ENCODE data around the gene RHOB. TPM values are rescaled to one million over a fixed set of nuclear protein-coding genes. Genes with fewer than 3 reads are reported as not detected.
"Not testable (repeated sequence)": the region's sequence is repeated elsewhere in the genome, so short reads cannot be mapped to it uniquely, and the experiment has no call there.

The RHOB gene
- total RNA-seq, 1 experiment from 2014 or later, result 399 TPM

- H3K4me3 ChIP-seq, result no peak overlapping the region
- no peaks in the 10 kb centered on the region for H3K36me3 ChIP-seq
- no peak overlapping the region for H3K27ac ChIP-seq
- H3K4me1 ChIP-seq (replicated peaks), result peaks cover 39% of the 10 kb centered on the region
- no peak for DNase-seq (ENCODE audit: low read depth in 1 of 2, low spot score in 2 of 2)
- no peaks in the 10 kb centered on the region for H3K9me3 ChIP-seq (replicated peaks)
- no peaks in the 10 kb centered on the region for H3K27me3 ChIP-seq (replicated peaks)
These were observed 11.1 kb downstream of the RHOB start for GRCh38 chr2:20457661-20458630.

DNA sequence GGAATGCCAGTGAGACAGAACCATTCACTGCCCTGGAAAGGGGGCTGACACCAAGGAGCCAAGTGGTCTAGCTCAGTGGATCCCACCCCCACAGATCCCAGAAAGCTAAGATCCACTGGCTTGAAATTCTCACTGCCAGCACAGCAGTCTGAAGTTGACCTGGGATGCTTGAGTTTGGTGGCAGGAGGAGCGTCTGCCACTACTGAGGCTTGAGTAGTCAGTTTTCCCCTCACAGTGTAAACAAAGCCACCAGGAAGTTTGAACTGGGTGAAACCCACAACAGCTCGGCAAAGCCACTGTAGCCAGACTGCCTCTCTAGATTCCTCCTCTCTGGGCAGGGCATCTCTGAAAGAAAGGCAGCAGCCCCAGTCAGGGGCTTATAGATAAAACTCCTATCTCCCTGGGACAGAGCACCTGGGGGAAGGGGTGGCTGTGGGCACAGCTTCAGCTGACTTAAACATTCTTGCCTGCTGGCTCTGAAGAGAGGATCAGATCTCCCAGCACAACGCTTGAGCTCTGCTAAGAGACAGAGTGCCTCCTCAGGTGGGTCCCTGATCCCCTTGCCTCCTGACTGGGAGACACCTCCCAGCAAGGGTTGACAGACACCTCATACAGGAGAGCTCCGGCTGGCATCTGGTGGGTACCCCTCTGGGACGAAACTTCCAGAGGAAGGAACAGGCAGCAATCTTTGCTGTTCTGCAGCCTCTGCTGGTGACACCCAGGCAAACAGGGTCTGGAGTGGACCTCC, 12.0 kb downstream of the RHOB start:
- not testable (repeated sequence) for H3K27me3 ChIP-seq (replicated peaks); H3K27ac ChIP-seq; DNase-seq (ENCODE audit: low read depth in 1 of 2, low spot score in 2 of 2); H3K9me3 ChIP-seq (replicated peaks); H3K36me3 ChIP-seq; H3K4me3 ChIP-seq
- H3K4me1 ChIP-seq (replicated peaks), result peaks cover 39% of the 10 kb centered on the region

GRCh38 chr2:20465716-20466394, 19.0 kb downstream of the RHOB start:
- no peaks in the 10 kb centered on the region for H3K36me3 ChIP-seq
- H3K9me3 ChIP-seq (replicated peaks), result no peaks in the 10 kb centered on the region
- H3K4me3 ChIP-seq, result no peak overlapping the region
- no peak for DNase-seq (ENCODE audit: low read depth in 1 of 2, low spot score in 2 of 2)
- no peaks in the 10 kb centered on the region for H3K27me3 ChIP-seq (replicated peaks)
- H3K27ac ChIP-seq, result no peak overlapping the region
- H3K4me1 ChIP-seq (replicated peaks), result peaks cover 3% of the 10 kb centered on the region; the same call in 1 of the 2 replicates

DNA sequence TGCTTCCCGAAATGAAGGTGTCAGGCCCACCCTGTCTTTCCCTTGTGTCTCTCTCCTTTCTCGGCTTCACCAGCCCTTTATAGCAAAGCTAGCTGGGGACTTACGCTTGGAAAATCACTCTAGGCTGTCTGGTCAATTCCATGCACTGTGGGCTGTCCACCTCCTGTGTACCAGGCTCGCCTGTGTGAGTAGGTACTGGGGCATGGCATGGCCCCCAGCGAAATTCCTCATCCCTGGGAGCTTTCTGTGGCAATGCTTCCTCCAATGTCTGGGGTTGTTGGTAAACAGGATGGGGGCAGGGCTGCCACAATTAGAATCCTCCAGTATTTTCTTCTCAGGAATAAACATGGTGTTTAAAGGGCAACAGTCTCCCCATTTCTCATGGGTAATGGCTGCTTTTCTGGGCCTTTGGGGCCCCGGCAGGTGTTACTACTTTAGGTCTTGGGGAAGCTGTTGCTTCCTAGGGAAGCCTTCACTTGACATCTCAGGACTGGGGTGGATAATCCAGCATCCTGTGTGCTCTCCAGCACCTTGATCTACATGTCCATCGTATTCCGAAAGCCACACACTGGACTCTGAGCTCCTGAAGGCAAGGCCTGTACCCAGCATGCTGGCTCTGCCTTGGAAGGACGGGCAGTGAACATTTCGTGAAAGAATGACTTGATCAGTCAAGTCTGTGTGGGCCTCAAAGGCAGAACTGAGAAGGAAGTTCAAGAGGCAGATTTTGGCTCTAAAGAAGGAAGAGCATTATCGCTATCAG, 21.1 kb downstream of the RHOB start:
- Histone ChIP-seq H3K4me1 (replicated peaks) (peaks cover 3% of the 10 kb centered on the region; the same call in 1 of the 2 replicates), H3K9me3 (replicated peaks) (no peaks in the 10 kb centered on the region), H3K4me3 (no peak overlapping the region), H3K27ac (no peak overlapping the region), H3K36me3 (no peaks in the 10 kb centered on the region), H3K27me3 (replicated peaks) (no peaks in the 10 kb centered on the region)
- peak in 1 of 2 experiments; percentile 24 for DNase-seq (ENCODE audit: low read depth in 1 of 2, low spot score in 2 of 2)

GRCh38 chr2:20468549-20469500, 22.0 kb downstream of the RHOB start:
- Histone ChIP-seq H3K36me3 (no peaks in the 10 kb centered on the region), H3K9me3 (replicated peaks) (no peaks in the 10 kb centered on the region), H3K27me3 (replicated peaks) (no peaks in the 10 kb centered on the region), H3K27ac (no peak overlapping the region), H3K4me3 (no peak overlapping the region), H3K4me1 (replicated peaks) (peaks cover 3% of the 10 kb centered on the region; the same call in 1 of the 2 replicates)
- no peak for DNase-seq (ENCODE audit: low read depth in 1 of 2, low spot score in 2 of 2)

DNA sequence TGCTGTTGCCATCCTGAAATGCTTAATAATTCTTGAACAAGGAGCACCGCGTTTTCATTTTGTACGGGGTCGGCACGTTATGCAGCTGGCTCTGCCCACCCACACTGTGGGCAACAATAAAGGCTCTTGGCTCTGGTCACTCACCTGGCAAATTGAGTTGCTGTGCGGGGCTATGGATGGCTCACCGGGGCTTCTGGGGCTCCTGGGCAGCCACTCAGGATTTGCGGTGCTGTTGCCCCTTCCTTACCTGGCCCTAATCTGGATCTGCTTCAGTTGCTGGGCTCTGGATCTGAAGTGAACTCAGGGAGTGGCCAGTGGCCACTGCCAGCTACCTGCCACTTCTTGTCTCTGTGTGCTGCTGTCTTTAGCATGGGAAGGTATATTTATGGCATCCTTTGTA, 22.7 kb downstream of the RHOB start:
- H3K4me3 ChIP-seq, result no peak overlapping the region
- H3K4me1 ChIP-seq (replicated peaks), result peaks cover 3% of the 10 kb centered on the region; the same call in 1 of the 2 replicates
- no peak for DNase-seq (ENCODE audit: low read depth in 1 of 2, low spot score in 2 of 2)
- H3K36me3 ChIP-seq, result no peaks in the 10 kb centered on the region
- no peaks in the 10 kb centered on the region for H3K27me3 ChIP-seq (replicated peaks)
- H3K9me3 ChIP-seq (replicated peaks), result no peaks in the 10 kb centered on the region
- no peak overlapping the region for H3K27ac ChIP-seq

DNA sequence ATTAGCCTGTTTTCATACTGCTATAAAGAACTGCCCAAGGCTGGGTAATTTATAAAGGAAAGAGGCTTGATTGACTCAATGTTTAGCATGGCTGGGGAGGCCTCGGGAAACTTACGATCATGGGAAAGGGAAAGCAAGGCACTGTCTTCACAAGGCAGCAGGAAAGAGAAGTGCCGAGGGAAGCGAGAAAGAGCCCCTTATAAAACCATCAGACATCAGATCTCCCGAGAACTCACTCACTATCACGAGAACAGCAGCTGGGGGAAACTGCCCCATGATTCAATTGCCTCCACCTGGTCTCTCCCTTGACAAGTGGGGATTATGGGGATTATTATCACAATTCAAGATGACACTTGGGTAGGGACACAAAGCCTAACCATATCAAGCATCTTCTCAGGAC, 23.3 kb downstream of the RHOB start:
- H3K27me3 ChIP-seq (replicated peaks), result no peaks in the 10 kb centered on the region
- H3K4me3 ChIP-seq, result no peak overlapping the region
- H3K36me3 ChIP-seq, result no peaks in the 10 kb centered on the region
- no peak overlapping the region for H3K27ac ChIP-seq
- no peak for DNase-seq (ENCODE audit: low read depth in 1 of 2, low spot score in 2 of 2)
- H3K9me3 ChIP-seq (replicated peaks), result no peaks in the 10 kb centered on the region
- H3K4me1 ChIP-seq (replicated peaks), result peaks cover 3% of the 10 kb centered on the region; the same call in 1 of the 2 replicates

DNA sequence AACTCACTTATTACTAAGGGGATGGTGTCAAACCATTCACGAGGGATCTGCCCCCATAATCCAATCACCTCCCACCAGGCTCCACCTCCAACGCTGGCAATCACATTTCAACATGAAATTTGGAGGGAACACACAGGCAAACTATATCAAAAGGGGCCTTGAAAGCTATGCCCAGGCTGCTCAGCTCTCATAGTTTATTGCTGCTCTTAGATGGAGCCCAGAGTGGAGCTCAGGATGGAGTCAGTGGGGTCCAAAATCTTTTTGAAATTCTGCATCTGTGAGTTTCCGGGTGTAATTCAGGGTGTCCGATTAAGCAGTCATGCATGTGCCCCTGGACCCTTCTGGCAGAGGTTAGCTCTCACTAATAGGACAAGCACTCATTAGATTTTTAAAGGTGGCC, 24.3 kb downstream of the RHOB start:
- H3K27ac ChIP-seq, result no peak overlapping the region
- H3K27me3 ChIP-seq (replicated peaks), result no peaks in the 10 kb centered on the region
- H3K4me3 ChIP-seq, result no peak overlapping the region
- no peak for DNase-seq (ENCODE audit: low read depth in 1 of 2, low spot score in 2 of 2)
- H3K9me3 ChIP-seq (replicated peaks), result no peaks in the 10 kb centered on the region
- peaks cover 3% of the 10 kb centered on the region; the same call in 1 of the 2 replicates for H3K4me1 ChIP-seq (replicated peaks)
- H3K36me3 ChIP-seq, result no peaks in the 10 kb centered on the region

DNA sequence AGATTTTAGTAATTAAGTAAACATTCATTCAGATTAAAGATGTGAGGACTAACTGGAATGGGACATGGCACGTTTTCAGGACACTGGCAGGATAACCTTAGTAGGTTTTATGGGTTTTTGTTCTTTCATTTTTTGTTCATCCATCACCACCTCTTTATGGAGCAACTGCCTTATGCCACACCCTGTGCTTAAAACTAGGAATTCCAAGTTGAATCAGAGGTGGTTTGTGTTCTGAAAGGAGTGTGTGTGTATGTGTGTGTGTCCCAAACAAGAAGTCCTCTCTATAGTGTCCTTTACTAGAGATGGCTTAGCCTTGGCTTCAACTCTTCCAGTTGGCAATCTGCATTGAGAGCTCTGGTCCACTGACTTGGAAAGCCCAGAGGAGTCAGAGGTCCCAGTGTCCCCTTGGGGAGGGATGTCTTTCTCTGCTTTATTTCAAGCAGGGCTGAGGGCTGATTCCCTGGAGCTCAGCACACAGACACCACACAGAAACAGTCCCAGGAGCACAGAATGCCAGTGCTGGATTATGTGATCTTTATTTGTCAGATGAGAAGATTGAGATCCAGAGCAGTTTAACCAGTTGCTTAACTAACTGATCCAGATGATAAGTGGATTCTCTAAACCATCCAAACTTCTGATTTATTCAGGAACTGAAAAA, 25.2 kb downstream of the RHOB start:
- no peak overlapping the region for H3K4me3 ChIP-seq
- H3K27me3 ChIP-seq (replicated peaks), result no peaks in the 10 kb centered on the region
- no peak for DNase-seq (ENCODE audit: low read depth in 1 of 2, low spot score in 2 of 2)

GRCh38 chr2:20472569-20472968, 25.7 kb downstream of the RHOB start:
- Histone ChIP-seq H3K36me3 (no peaks in the 10 kb centered on the region), H3K27me3 (replicated peaks) (no peaks in the 10 kb centered on the region), H3K4me1 (replicated peaks) (no peaks in the 10 kb centered on the region), H3K27ac (no peak overlapping the region), H3K4me3 (no peak overlapping the region), H3K9me3 (replicated peaks) (no peaks in the 10 kb centered on the region)
- DNase-seq (ENCODE audit: low read depth in 1 of 2, low spot score in 2 of 2), result no peak

More for the DNA sequence above, 25.2 kb downstream of the RHOB start:
- Histone ChIP-seq H3K9me3 (replicated peaks) (no peaks in the 10 kb centered on the region), H3K36me3 (no peaks in the 10 kb centered on the region), H3K4me1 (replicated peaks) (0 out of 2 replicates have a peak, but pooled peaks cover 3% of the 10 kb centered on the region), H3K27ac (no peak overlapping the region)

DNA sequence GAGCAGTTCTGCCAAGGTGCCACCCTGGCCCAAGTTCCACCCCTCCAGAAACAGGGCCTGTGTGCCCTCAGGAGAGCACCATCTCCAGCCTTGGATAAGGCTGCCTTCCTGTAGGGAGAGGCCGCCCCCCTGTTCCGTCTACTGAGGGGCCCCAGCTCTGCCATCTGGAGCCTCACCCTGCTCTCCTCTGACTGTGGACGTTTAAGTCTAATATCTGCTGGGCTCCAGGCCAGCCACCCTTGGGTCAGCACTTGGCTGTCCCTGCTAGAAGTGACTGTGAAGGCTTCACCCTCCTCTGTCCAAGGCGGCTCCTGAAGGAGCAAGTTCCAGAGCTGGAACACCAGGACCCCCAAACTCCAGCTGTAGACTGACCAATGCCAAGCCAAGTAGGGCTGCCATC, 26.3 kb downstream of the RHOB start:
- no peaks in the 10 kb centered on the region for H3K4me1 ChIP-seq (replicated peaks)
- no peaks in the 10 kb centered on the region for H3K36me3 ChIP-seq
- no peak overlapping the region for H3K4me3 ChIP-seq
- H3K27me3 ChIP-seq (replicated peaks), result no peaks in the 10 kb centered on the region
- H3K27ac ChIP-seq, result no peak overlapping the region
- H3K9me3 ChIP-seq (replicated peaks), result no peaks in the 10 kb centered on the region
- DNase-seq (ENCODE audit: low read depth in 1 of 2, low spot score in 2 of 2), result no peak
